ENCODE data around the gene NUDT22.

DNA sequence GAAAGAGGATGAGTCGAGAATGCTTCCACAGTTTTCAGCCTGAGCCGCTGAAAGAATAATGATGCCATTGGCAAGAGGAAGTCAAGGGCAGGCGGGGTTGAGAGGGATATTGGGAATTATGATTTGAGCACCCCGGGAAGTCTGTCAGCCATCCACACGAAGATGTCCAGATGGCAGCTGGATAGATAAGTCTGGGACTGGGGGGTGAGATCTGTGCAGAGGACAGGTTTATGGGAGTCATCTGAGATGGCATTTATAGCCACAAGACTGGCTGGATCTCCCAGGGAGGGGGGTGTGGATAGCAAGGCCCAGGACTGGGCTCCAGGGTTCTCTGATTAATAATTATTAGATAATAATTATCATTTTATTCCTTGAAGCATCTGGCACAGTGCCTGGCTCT is 45.2 kb upstream of the NUDT22 start:
- no peak for TF ChIP-seq GATA3 (IDR thresholded peaks at IDR 0.05; ENCODE audit: low read depth, low read length)
- TF ChIP-seq GATA2 (IDR thresholded peaks at IDR 0.05; ENCODE audit: low read depth, low read length) = no peak; the same call in 1 of the 2 replicates
